NCI-H526 (cell line): ENCODE measurements around the gene SMC6.
A peak's percentile ranks its signal among the peaks of the same experiment; 100 is the strongest.

ENCODE experiments used
- DNase-seq, 2 experiments: peaks; one replicate each; lab custom pipeline; 2025; lab: John Stamatoyannopoulos, UW

Gene SMC6

DNA sequence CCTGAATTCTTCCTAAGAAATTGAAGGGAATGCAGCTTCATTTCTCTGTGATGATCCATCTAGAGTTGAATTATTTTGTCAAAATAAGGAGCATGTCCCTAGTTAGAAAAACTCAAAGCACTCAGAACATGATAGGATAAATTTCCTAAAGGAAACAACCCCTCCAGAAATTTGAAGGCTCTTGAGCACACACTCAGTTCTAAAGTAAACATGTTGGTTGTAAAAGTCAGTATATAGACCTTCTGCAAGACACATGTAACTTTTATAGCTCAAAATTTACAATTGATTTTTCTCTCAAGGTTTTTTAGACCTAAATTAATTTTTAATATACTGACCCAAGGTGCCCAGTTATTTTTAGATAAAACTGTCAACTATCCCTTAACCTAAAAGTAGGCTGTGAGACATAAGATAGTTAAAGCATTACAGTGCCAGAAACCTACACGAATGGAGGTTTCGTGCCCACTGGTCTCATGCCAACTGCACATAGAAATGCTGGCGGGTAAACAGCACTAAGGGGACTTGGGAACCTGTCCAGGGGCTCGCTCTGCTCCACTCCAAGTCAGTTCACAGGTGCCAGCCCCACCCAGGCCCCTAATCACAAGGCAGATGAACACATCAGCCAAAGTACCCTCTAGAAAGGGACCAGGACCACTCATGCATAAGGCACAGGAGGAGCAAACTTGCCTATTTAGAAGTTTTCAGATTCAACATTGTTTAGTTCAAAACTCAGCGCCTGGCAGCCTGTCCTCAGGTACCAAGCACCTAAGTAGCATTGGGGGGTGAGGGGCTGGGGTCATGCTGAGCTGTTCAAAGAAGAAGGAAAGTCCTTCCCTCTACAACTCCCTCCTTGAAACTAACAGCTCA is 106.5 kb downstream of the SMC6 start:
- DNase-seq: no peak

DNA sequence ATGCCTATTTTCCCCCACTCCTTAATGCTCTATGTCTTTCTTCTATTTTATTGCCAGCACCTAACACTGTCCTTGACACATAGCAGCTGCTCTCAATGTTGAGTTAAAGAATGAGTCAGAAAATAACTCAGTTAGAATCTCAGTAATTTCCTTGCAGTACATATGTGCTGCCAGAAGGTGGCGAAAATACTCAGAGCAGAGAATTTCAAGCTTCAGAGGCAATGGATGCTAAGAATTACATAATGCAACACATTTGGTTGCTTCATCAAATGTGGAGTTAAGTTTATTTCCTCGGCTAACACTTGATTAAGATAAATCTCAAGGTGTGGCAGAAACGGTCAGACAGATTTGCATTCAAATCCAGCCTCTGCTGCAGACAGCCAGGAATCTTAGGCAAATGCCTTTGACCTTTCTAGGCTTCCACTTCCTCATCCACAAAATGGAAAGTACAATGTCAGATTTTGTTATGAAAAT is 107.5 kb downstream of the SMC6 start:
- peak; percentile 63 to 80 for DNase-seq

DNA sequence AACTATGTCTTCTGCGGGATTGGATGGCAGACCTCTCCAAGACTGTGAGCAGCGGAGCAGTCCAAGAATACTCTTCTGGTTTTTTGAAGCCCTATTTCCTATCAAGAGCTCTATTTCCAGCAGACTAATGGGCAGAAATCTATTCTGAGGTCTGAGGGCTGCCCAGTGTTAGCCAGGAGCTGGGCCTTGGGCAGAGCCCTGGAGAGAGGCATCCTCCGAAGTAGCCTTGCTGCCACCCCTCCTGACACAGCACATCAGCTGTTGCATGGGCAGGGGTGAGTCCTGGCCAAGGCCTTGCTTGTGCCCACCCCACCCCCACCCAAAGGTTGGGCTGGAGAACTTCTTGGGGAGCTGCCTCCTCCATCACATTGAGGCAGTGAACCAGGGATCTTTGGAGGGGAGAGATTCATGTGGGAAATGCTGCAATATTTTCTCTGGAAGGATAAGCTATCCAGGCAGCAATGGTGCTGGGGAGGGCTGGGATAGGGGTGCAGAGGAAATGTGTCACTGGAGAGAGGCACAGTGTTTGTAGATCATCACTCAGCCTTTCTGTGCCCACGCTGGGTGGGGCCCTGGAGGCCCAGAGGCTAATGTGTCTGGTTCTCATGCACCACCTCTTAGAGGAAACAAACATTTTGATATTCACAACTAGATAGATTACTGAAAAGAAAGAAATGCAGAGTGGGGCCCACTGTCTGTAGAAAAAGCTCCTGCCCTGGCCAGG is 108.5 kb downstream of the SMC6 start:
- peak in 1 of 2 experiments; percentile 40 for DNase-seq

DNA sequence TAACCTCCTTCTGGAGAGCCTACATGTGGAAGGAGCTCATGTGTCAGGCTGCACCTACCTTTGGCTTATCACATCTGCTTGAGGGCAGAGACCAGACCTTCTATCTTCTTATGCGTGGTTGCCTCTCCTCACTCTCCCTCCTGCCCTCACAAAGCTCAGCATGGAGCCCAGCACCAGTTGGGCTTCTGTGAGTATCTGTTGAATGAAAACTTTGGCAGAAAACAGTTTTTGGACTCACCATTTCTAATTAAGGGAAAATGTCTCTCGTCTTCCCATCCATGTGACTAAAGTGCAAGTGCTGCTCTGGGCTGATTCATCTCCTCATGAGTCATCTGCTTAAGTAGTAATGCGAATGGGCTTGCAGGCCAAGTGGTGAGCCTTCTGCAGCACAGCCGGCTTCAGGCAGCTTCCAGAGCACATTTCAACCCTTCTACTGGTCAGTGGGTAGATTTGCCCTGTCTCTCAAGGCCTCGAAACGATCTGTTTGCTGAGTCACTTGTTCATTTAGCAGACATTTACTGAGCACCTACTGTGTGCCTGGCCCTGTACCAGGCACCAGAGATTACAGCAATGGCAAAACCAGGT is 110.5 kb downstream of the SMC6 start:
- no peak for DNase-seq

DNA sequence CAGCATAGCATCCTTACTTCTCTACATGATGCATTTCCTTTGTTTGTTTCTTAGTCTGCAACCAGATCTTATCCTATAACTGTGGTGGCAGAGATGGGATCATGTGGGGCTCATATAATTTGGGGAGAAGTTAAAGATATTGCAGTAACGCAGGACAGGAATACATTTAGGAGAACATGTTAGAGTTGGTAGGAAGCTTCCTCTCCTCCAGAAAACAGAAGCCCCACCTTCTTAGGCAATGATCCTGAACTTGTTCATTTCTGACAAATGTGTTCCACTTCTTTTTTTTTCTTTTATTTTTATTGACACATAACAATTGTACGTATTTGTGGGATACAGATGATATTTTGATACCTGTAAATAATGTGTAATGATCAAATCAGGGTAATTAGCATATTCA is 113.2 kb downstream of the SMC6 start:
- DNase-seq: no peak

DNA sequence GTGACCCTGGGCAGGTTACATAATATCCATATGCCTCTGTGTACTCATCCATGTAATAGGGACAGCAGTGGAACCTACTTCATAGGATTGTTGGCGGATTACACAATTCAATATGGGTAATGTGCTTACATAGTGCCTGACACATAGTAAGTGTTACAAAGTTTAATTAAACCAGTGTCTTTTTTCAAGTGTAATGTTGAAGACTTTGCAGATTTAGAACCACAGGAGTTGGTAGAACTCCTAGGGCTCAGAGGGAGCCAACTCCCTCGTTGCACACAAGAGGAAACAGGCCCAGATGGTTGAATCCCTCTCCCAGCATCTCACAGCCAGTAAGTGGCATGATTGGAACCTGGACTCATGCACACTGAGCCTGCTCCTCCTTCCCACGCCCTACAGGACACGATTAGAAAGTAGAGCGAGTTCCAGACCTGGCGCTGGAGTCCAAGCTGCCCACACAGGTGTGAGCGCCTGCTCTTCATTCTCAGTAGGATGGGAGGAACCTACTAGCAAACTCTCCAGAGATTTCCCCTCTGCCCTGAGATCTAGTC is 115.3 kb downstream of the SMC6 start:
- no peak for DNase-seq

DNA sequence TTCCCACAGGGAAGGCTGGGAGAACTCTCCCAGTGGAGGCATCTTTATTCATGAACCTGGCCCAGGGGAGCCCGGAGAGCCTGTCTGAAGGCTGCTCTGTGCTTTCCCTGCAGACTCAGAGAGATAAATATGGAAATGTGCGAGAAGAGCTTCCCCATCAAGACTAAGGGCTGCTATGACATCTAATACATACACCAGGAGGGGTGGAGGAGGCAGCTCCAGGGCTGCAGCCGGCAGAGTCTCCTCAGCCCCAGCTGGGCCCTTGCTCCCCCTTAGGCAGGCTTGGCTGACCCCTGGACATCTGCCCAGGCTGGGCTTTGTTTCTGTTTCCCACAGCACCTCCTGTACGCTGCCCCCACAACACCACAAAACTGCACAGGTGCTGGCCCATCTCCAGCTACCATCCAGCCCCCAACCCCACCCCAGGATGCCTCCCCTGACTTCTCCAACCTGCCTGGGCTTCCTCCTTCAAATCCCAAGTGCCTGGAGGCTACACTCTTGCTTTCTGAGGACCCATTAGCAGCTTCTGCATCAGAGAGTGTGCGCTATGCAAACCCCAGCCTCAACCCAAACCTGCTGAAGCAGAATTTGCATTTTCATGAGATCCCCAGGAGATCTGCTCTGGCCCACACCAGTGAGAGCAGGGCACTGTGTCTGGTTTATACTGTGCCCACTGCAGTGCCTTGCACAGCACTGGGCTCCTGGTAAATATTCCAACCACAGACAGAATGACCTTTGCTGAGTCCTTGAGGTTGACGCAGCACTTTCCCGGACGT is 116.3 kb downstream of the SMC6 start:
- DNase-seq: peak; percentile 91 to 94

DNA sequence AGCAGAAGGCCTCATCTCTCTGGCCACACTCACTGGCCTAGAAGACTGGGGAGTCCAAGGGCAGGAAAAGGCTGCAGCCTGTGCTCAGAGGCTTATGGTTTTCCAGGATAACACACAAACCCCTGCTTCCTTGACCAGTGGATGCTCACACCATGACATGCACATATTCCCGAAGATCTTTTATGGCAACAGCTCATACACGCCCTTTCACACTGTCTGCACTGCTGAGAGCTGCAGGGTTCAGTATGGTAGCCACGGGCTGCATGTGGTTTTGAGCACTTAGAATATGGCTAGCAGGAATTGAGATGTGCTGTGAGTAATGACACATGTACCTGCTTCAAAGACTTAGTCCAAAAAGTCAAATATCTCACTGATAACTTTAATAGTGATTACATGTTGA is 117.4 kb downstream of the SMC6 start:
- DNase-seq: no peak

DNA sequence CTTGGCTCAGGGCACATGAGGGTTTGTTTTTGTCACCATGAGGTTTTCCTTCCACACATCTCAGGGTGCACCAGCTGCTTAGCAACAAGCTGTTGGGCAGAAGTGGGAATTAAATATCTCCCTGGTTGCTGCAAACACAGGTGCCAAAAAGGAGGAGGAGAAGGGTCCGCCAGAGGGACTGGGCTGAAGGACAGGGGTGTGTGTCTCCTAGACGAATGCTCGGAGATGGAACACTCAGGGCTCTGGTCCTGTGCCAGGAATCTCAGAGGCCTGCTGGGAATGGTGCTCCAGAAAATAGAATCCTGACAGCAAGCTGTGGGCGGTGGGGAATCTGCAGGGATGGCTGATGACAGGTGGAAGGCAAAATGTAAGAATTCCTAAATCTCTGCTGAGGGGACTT is 118.6 kb downstream of the SMC6 start:
- DNase-seq: no peak

DNA sequence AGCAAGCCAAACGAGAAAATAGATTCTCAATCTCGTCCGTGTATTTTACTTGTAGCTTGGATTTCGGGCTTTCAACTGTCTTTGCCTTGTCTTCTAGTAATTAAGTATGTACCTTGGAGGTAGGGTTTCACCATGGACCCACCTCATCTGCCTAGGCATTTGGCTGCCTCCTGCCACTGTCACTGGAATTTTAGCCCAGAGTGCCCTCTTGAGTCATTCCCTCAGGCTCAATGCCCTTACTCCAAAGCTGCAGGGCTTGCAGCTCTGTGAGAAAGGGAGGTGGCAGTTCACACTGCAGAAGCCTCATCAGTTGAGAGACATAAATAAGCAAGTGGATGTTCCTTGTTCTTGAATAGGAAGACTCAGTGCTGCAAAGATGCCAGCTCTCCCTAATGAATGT is 123.5 kb downstream of the SMC6 start:
- no peak for DNase-seq

DNA sequence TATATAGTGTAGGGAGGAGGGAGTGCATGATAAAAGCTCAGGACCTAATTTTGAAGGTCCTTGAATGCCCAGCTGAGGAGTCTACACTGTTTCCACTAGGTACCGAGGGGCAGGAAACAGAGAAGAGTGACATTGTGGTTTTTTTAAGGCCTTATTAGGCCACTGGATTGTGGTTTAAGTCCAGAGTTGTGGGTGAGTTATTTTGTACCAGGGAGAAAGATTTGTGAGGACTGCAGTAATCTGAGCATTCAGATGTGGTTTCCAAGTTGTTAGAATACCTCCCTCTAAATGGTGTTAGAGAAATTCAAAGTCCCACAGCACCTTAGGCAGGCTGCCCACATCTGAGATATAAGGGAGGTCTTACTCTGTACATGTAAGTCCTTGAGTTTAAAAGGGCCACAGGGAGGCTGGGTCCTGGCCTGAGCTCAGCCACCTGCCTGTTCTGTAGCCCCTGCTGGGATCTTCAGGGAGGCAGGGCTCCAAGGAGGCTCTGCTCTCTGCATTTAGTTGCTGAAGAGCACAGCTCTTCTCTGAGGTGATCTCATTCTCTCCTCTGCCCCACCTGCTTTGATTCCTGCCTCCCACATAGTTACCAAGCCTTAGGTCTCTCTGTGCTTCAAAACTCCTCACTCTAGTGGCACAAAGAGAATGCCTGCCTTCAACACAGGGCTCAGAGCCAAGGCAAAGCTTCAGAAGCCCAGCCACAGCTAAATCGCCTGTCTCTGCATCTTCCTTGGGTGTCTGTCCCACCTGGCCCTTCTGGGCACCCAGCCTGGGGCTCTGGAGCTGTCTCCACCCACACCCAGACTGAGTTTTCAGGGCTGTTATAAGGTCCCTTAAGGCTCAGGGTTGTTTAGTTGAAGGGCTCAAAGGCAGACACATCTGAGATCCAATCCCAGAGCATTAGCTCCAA is 125.0 kb downstream of the SMC6 start:
- DNase-seq: peak in 1 of 2 experiments; percentile 55

DNA sequence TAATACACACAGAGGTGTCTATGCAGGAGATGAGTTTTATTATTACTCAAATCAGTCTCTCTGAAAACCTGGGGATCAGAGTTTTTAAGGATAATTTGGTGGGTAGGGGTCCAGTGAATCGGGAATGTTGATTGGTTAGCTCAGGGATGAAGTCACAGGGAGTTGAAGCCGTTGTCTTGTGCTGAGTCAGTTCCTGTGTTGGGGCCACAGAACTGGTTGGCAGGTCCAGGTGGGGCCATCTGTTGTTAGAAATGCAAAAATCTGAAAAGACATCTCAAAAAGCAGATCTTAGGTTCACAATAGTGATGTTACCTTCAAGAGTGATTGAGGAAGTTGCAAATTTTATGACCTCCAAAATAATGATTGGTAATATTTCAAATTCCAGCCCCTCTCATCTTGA is 126.2 kb downstream of the SMC6 start:
- DNase-seq: no peak

DNA sequence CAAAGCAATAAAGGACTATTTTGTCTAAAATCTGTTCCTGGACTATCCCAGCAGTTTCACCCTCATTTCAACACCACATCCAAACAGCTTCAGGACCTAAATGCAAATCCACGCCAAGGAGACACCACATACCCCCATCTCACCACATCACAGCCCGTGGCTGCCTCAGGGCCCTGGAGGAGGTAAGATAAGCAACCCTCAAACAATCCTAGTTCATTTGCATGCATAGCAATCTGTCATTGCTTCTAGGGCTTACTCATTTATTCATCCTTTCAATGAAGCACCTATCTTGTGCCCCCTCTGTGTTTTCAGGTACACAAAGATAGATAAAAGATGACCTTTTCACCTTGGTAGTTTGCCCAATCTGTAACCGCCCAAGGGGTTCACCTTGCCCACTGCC is 126.6 kb downstream of the SMC6 start:
- DNase-seq: peak; percentile 80 to 84

DNA sequence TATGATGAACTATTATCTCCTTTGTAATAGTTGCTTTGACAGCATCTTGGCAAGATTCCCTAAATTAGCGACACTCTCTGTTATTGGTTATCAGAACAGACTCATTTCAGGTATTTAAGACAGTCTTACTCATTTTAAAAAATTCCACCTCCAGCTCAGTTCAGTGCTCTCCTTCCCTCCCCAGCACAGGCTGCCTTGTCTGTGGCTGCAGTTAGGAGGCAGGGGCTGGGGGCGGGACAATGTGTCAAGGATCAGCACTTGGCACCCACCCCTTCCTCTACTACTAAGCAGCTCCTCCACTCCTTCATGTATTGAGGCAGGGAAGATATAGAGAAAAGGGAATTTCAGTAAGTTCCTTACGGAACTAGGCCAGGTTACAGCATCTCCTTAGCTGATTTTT is 128.2 kb downstream of the SMC6 start:
- DNase-seq: no peak

DNA sequence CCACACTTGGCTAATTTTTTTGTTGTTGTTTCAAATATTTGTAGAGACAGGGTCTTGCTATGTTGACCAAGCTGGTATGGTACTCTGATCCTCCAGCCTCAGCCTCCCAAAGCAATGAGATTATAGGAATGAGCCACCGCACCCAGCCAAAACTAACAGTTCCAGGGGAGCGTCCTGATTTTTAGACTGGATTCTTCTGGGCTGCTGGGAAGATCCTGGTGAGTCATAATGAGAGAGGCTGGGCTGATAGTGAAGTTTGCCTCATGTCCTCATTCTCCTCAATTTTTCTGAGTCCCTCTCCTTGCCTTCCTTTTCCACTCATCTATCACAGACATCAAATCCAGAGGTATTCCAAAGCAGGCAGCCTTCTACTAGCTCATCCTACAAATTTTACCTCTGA is 131.8 kb downstream of the SMC6 start:
- DNase-seq: no peak

DNA sequence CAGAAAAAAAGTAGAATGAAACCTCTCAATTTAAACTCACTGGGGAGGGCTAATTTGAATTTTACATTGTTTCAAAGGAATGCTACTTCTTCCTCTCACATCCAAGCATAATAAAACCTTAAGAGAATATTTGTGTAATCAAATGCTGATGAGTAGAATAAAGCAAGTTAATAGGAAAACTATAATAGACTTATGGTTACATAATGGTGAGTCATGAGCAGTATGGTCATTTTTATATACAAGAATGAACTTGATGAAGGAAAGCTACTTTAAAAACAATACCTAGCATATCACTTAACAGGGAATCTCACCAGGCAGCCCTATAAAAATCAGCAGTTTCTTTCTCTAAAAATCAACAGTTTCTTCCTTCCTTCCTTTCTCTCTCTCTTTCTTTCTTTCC is 132.8 kb downstream of the SMC6 start:
- DNase-seq: no peak

DNA sequence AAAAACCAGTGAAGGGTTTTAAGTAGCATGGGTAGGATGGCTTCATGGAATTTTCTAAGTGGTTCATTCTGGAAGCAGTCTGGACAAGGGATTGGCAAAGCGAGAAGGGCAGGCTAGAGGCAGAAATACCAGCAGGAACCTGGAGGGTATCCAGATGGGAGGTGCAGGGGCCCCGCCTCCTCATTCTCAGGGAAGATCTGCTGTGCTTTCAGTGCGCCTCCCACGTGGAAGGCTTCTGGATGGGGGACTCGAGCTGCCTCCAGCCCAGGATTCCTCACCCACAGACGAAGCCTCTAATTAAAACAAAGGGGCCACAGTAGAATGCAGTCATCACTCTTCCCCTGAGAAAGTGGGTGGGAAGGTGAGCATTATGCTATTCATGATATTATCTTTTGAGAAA is 133.3 kb downstream of the SMC6 start:
- DNase-seq: no peak

DNA sequence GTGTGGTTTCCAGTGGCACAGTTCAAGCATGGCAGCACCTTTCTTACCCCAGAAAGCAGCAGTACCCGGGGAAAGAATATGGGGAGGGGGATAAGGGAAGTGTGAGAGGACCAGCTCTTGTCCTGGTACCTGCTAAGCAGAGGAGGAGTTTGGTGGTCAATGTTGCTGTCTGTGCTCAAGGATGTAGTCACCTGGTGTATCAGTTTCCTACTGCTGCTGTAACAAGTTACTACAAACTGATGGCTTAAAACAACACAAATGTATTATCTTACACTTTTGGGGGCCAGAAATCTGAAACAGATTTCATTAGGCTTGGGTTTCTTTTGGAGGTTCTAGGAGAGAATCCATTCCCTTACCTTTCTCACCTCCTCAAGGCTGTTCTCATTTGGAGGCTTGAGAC is 135.7 kb downstream of the SMC6 start:
- DNase-seq: no peak

DNA sequence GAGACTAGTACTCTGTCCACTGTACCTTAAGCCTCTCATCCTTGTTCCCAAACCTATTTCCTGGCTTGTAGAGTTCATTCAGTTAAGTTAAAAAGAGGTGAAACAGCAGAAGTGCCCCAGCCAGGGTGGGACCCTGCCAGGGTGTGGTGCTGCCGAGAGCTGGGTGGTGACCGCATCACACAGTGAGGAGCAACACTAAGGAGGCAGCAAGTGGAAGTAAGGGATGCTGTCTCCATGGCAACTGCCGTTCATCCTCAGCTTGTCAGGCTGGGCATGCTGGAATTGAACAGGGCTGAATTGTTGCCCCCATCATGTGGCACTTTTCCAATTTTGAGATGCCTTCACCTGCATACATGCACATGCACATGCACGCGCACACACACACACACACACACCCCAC is 136.1 kb downstream of the SMC6 start:
- no peak for DNase-seq

DNA sequence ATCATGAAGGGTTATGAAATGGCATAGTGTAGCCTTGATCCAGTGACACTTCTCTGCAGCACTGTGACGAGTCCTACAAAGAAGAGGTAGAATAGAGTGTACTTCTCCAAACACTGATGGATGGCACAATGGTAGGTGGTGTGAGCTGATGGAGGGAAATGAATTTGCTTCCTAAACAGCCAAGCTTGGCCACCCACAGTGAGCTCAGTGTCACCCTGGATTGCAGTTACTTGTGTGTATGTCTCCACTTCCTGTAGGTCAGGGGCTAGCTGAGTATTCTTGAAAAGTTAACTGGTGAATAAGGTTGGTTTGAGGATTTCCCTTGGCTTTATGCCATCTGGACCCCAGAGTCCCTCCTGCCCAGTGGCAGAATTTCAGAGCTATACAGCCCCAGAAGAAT is 137.2 kb downstream of the SMC6 start:
- DNase-seq: no peak
